Activated T-helper 17 cell treated with anti-CD3 and anti-CD28 coated beads, Interleukin-2, amount 50 U/mL, for 72 hours (primary cell): Measurements from ENCODE around the gene ANAPC13. TPM values are rescaled to one million over a fixed set of nuclear protein-coding genes. Genes with fewer than 3 reads are reported as not detected.

Source experiments
- ATAC-seq: fragments of 150-1000 bp; cut with Tn5 transposase; replicated peaks from 2 replicates; pipeline ENCODE4 v1.10.0; 2021; ENCODE audit warnings: mild to moderate bottlenecking, moderate library complexity
- H3K27ac Mint-ChIP-seq: one replicate; pipeline ENCODE4 v1.8.0; 2022; ENCODE audit warnings: mixed read lengths
- H3K27me3 Mint-ChIP-seq: one replicate; pipeline ENCODE4 v1.8.0; 2022; ENCODE audit warnings: mixed read lengths
- H3K36me3 Mint-ChIP-seq: one replicate; pipeline ENCODE4 v1.8.0; 2022; ENCODE audit warnings: low read depth, mild to moderate bottlenecking, mixed read lengths
- H3K4me1 Mint-ChIP-seq: one replicate; pipeline ENCODE4 v1.8.0; 2022; ENCODE audit warnings: mixed read lengths
- H3K4me3 Mint-ChIP-seq: one replicate; pipeline ENCODE4 v1.8.0; 2022; ENCODE audit warnings: mild to moderate bottlenecking, mixed read lengths
- H3K9me3 Mint-ChIP-seq: one replicate; pipeline ENCODE4 v1.8.0; 2022; ENCODE audit warnings: mixed read lengths
- total RNA-seq, 2 donors: library from RNA; stranded (reverse); gene quantifications; one replicate each; pipeline ENCODE4 v1.2.3, GENCODE V29; 2022

The ANAPC13 gene
- total RNA-seq, 2 donors from 2014 or later: 25.1 to 42.1 TPM

DNA sequence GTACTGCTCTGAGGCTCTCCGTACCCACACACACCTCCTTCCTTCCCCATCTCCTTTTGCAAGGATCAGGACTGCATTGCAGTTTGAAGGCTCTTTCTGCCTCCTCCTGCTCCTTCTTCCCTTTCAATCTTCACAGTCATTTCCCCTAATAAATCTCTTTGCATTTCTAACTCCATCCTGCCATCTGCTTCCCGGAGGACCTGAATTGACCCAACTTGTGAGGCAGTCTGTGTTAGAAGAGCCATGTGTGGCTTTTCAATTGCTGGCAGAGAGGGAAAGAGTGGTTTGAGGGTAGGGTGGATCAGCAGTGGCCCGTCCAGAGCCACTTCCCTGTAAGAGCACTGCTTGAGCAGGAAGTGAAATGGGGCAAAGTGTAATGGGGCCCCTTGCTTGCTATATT lies 35.8 kb downstream of the ANAPC13 start:
- Mint-ChIP-seq H3K4me3 (no peak overlapping the region), H3K36me3 (no peaks in the 10 kb centered on the region), H3K4me1 (no peaks in the 10 kb centered on the region), H3K27ac (no peak overlapping the region), H3K27me3 (peaks cover 35% of the 10 kb centered on the region), H3K9me3 (peaks cover 7% of the 10 kb centered on the region)
- no peak for ATAC-seq

DNA sequence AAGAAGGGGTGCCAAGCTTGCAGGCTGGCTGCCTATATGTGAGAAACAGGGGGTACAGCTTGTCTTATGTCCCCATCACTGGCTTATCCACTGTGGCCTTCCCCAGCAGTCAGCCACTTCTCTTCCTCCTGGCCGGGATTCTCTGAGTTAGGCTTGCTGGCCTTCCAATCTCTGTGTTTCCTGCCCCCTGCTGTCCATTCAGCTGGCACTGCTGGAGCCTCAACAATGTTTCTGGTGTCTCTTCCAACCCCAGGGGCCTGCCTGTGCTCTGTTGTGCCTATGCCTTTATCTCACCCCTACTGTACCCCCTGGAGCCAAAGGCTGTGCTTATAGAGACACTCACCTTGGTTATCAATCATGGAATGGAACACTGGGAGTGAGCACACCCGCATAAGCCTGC lies 36.5 kb downstream of the ANAPC13 start:
- Mint-ChIP-seq H3K9me3 (peaks cover 12% of the 10 kb centered on the region), H3K4me3 (no peak overlapping the region), H3K27ac (no peak overlapping the region), H3K36me3 (no peaks in the 10 kb centered on the region), H3K27me3 (peaks cover 41% of the 10 kb centered on the region), H3K4me1 (no peaks in the 10 kb centered on the region)
- no peak for ATAC-seq

DNA sequence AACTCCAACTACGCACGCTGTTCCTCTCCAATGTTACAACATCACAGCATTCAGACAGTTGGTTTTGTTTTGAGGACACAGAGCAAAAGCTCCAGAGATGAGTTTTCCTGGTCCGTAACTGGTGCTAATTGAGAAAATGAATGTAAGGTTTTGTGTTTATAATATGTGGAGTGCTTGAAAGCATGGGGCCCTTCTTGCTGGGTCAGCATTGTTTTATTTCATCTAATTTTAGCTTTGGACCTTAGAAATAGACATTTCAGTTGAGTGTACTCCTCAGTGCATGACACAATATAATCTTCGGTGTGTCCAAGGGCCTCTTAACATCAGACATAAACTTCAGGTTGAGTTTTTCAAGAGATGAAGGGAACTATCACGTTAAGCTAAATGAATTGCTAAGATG lies 37.1 kb downstream of the ANAPC13 start:
- Mint-ChIP-seq H3K27ac (no peak overlapping the region), H3K27me3 (peaks cover 40% of the 10 kb centered on the region), H3K4me1 (no peaks in the 10 kb centered on the region), H3K4me3 (no peak overlapping the region), H3K9me3 (peaks cover 12% of the 10 kb centered on the region), H3K36me3 (no peaks in the 10 kb centered on the region)
- ATAC-seq: no peak

DNA sequence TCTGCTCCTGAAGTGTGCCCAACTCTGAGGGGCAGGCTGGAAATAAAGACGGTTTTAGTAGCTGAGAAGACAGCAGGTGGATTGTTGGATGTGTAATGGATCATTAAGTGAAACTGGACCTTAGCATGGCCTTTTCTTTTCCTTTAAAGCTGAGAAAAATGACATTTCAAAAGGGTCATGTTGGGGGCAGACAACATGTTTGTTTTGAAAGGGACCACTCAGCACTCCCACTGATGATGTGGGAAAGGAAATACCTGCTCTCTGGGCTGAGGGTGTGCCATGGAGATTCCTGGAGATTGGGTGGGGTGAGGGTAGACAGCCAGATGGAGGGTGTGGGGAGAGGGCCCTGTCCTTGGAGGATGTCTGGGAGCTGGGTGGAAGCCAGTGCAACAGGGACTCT lies 38.4 kb downstream of the ANAPC13 start:
- no peak for ATAC-seq
- H3K9me3 Mint-ChIP-seq: peaks cover 12% of the 10 kb centered on the region
- no peaks in the 10 kb centered on the region for H3K36me3 Mint-ChIP-seq
- no peaks in the 10 kb centered on the region for H3K4me1 Mint-ChIP-seq
- H3K27ac Mint-ChIP-seq: no peak overlapping the region
- no peak overlapping the region for H3K4me3 Mint-ChIP-seq
- H3K27me3 Mint-ChIP-seq: peaks cover 38% of the 10 kb centered on the region

DNA sequence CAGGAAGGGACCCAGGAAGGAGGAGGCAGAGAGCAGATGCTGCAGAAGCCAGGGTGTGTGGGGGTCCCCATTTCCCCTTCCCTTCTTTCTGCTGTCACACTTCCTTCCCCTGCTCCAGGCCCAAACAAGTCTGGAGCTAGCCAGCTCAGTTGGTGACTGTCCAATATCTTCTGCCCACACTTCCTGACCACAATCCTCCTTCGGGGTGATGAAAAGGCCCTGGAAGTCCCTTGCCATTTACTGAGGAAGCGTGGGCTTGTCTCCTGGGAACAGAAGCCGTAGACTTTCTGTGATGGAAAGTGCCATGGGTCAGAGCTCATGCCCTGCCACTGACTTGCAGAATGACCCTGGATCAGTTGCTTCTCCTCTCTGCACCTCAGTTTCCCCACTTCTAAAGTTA lies 39.0 kb downstream of the ANAPC13 start:
- H3K27me3 Mint-ChIP-seq: peaks cover 38% of the 10 kb centered on the region

DNA sequence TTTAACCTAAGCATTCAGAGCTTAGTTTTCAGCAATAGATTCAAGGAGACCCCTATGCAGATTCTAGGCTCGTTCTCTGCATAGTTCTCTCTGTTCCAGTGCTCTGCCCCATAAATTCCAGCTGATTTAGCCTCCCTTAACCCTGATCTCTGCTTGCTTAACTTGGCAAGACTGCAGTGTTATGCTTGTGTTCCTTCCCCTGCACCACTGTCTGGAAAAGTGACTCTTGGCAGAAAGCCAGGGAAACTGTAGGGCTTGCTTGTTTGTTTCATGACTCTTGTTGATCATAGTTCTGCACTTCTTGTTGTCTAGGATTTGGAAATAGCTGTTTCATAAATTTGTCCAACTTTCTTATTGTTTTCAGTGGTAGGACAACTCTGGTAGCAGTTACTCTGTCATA lies 40.1 kb downstream of the ANAPC13 start:
- no peak overlapping the region for H3K27ac Mint-ChIP-seq
- no peak overlapping the region for H3K4me3 Mint-ChIP-seq
- H3K27me3 Mint-ChIP-seq: peaks cover 45% of the 10 kb centered on the region
- no peaks in the 10 kb centered on the region for H3K4me1 Mint-ChIP-seq
- ATAC-seq: no peak
- no peaks in the 10 kb centered on the region for H3K36me3 Mint-ChIP-seq
- peaks cover 12% of the 10 kb centered on the region for H3K9me3 Mint-ChIP-seq

More for the DNA sequence above, 39.0 kb downstream of the ANAPC13 start:
- H3K4me3 Mint-ChIP-seq: no peak overlapping the region
- no peaks in the 10 kb centered on the region for H3K36me3 Mint-ChIP-seq
- H3K4me1 Mint-ChIP-seq: no peaks in the 10 kb centered on the region
- H3K9me3 Mint-ChIP-seq: peaks cover 12% of the 10 kb centered on the region
- no peak for ATAC-seq
- H3K27ac Mint-ChIP-seq: no peak overlapping the region

DNA sequence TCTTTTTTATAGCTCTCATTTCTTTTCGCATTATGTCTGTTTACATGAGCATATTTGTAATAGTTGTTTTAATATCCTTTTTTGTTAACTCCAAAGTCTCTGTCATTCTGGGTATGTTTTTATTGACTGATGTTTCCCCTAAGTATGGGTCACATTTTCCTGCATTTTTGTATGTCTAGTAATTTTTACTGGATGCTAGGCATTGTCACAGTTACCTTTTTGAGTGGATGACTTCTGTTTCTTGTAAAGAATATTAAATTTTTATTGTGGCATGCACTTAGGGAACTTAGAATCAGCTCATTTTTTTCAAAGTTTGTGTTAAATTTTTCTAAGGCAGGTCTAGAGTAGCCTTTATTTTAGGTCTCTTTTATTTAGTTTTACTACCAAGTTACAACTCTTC lies 40.7 kb downstream of the ANAPC13 start:
- Mint-ChIP-seq H3K36me3 (no peaks in the 10 kb centered on the region), H3K9me3 (peaks cover 12% of the 10 kb centered on the region), H3K27ac (no peak overlapping the region), H3K4me3 (no peak overlapping the region), H3K4me1 (no peaks in the 10 kb centered on the region), H3K27me3 (peaks cover 46% of the 10 kb centered on the region)
- no peak for ATAC-seq

DNA sequence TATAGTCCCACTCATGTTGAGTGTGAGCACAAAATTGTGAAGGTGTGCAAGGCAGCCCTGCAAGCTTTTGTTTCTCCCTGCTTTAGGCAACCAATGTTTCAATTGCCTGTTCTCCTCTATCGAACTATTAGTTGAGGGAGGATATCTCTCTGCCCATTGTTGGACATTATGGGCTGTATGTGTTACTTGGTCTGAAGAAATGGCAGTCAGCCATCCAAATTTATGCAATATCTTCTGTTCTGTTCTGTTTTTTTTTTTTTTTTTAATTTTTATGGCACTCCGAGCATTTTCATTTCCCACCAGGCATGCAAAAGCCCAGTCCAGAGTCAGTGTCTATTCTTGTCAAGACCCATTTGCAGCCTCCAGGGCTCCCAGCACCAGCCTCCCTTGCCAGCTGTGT lies 44.0 kb downstream of the ANAPC13 start:
- peaks cover 34% of the 10 kb centered on the region for H3K27me3 Mint-ChIP-seq
- no peaks in the 10 kb centered on the region for H3K4me1 Mint-ChIP-seq
- H3K36me3 Mint-ChIP-seq: no peaks in the 10 kb centered on the region
- H3K27ac Mint-ChIP-seq: no peak overlapping the region
- no peak for ATAC-seq
- peaks cover 12% of the 10 kb centered on the region for H3K9me3 Mint-ChIP-seq
- no peak overlapping the region for H3K4me3 Mint-ChIP-seq

DNA sequence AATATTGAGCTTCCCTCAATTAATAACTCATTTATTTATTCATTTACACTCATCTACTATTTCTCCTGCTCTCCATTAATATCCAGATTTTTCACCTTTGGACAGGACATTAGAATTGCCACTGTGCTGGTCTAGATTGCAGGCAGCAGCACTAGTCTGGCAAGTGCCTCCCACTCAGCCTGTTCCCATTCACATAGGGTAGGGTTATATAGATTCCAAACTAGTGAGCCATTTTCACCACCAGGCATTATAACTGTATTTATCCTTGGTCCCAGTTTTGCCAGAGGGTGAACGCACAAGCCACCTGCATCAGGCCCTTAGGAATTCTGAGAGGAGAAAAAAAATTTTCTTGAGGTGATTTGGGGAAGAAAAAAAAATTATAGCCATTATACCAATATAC lies 44.5 kb downstream of the ANAPC13 start:
- ATAC-seq: no peak
- Mint-ChIP-seq H3K36me3 (no peaks in the 10 kb centered on the region), H3K4me3 (no peak overlapping the region), H3K9me3 (peaks cover 12% of the 10 kb centered on the region), H3K27ac (no peak overlapping the region), H3K4me1 (no peaks in the 10 kb centered on the region), H3K27me3 (peaks cover 30% of the 10 kb centered on the region)

DNA sequence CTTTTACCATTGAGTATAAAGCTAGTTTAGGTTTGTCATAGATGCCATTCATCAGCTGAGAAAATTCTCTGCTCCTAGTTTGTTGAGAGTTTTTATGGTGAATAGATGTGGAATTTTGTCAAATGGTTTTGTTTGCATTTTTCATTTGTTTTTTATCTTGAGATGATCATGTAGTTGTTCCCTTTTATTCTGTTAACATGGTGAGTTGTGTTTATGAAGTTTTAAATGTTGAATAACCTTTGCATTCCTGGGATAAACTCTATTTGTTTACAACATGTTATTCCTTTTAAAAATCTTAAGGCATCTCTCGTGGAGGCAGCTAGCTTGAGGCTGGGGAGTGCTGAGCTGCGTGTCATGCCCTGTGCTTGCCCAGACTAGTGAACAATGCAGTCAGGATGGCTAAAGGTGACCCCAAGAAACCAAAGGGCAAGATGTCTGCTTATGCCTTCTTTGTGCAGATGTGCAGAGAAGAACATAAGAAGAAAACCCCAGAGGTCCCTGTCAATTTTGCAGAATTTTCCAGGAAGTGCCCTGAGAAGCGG lies 48.5 kb downstream of the ANAPC13 start:
- Mint-ChIP-seq H3K27ac (no peak overlapping the region), H3K36me3 (no peaks in the 10 kb centered on the region), H3K27me3 (peaks cover 25% of the 10 kb centered on the region), H3K9me3 (no peaks in the 10 kb centered on the region), H3K4me1 (no peaks in the 10 kb centered on the region), H3K4me3 (no peak overlapping the region)
- no peak for ATAC-seq

DNA sequence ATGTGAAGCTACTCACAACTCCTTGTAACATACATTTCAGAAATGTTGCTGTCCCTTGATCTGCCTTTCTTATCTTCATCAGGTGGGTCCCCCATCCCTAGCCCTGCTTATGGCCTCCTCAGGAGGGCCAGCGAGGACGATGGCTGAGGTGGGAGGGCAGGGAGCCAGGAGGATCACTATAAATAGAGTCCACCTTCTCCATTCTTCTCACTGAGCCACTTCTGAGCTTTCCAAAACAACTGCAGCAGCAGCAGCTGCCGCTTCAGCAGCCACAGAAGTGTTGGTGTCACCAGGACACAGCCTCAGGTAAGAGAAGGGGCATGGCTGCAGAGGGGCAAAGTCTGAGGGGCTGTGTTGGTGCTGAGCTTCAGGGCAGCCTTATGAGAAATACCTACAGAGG lies 53.5 kb downstream of the ANAPC13 start:
- H3K27me3 Mint-ChIP-seq: peaks cover 19% of the 10 kb centered on the region
- no peak overlapping the region for H3K4me3 Mint-ChIP-seq
- ATAC-seq: no peak
- no peaks in the 10 kb centered on the region for H3K9me3 Mint-ChIP-seq
- H3K4me1 Mint-ChIP-seq: no peaks in the 10 kb centered on the region
- no peaks in the 10 kb centered on the region for H3K36me3 Mint-ChIP-seq
- H3K27ac Mint-ChIP-seq: no peak overlapping the region

DNA sequence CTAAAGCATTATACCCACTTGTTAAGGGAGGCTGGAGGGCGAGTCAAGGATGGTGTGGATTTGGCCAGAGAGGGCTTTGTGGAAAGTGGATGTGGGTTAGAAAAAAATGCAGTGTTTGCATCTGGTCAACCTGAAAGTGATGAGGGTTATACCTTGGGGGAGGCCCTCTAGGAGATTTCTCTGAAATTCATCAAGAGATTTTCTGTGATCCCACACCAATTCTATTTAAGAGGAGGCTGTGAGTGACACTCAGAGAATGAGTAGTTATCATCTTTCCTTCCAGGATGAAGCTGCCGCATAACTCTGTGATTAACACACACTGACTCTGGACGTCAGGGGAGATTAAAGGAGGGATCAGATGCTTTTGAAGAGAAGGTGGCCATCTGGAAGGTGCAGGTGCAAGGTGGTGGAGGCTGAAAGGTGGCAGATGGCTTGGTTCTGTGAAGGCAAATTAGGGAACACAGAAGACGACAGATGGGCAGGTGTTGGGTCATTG lies 54.8 kb downstream of the ANAPC13 start:
- no peaks in the 10 kb centered on the region for H3K36me3 Mint-ChIP-seq
- ATAC-seq: no peak
- H3K9me3 Mint-ChIP-seq: no peaks in the 10 kb centered on the region
- H3K27ac Mint-ChIP-seq: no peak overlapping the region
- peaks cover 19% of the 10 kb centered on the region for H3K27me3 Mint-ChIP-seq
- H3K4me1 Mint-ChIP-seq: no peaks in the 10 kb centered on the region
- H3K4me3 Mint-ChIP-seq: no peak overlapping the region

DNA sequence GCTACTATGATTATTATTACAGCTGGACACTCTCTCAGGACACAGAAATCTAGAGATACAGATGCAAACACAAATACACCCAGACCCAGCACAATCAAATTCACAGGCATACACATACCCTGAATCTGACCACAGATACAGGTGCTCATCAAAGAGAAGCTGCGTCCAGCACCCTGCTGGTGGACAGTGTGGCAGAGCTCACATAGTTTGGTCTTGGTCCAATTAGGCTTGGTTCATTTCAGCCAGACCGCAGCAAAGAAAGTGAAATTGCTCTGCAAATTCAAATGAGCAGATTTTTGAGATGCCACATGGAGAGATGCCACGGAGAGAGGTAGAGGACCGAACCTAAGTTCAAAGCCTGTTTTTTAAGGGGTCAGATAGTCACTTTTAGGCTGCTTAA lies 55.6 kb downstream of the ANAPC13 start:
- H3K27ac Mint-ChIP-seq: no peak overlapping the region
- no peaks in the 10 kb centered on the region for H3K36me3 Mint-ChIP-seq
- H3K4me1 Mint-ChIP-seq: no peaks in the 10 kb centered on the region
- ATAC-seq: no peak
- H3K27me3 Mint-ChIP-seq: peaks cover 17% of the 10 kb centered on the region
- no peak overlapping the region for H3K4me3 Mint-ChIP-seq
- H3K9me3 Mint-ChIP-seq: no peaks in the 10 kb centered on the region

DNA sequence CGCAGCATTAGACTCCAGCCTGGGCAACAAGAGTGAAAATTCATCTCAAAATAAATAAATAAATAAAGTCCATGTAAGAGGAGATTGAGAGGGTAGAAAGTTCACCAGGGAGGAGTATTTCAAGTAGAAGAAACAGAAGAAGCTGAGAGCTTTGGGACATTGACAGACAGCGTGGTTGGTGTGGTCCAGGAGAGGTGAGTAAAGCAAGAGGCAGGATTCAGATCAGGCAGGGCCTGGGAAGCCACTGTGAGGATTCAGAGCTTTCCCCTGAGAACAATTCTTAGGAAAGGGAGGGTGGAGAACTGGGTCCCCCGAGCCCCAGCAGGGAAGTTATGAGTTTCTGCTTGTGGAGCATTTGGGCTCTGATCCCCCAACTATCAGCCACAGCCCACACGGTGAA lies 57.4 kb downstream of the ANAPC13 start:
- no peak overlapping the region for H3K27ac Mint-ChIP-seq
- H3K9me3 Mint-ChIP-seq: no peaks in the 10 kb centered on the region
- no peaks in the 10 kb centered on the region for H3K36me3 Mint-ChIP-seq
- H3K4me1 Mint-ChIP-seq: no peaks in the 10 kb centered on the region
- H3K27me3 Mint-ChIP-seq: peaks cover 14% of the 10 kb centered on the region
- ATAC-seq: no peak
- no peak overlapping the region for H3K4me3 Mint-ChIP-seq
